D721Med (cell line): Measurements from ENCODE around the gene MPZL1.
A peak's percentile ranks its signal among the peaks of the same experiment; 100 is the strongest.

Source experiments
- DNase-seq: peaks from one replicate; pipeline ENCODE4 v3.0.0; 2011; ENCODE audit warnings: low spot score; ENCODE audit not compliant: insufficient read length
- FAIRE-seq: peaks from 2 replicates; lab custom pipeline; 2011; peaks lifted over from hg19 to GRCh38; lab: Jason Lieb, UNC
- CTCF ChIP-seq: IDR thresholded peaks from 2 replicates; pipeline ENCODE4 v1.5.1; 2012; ENCODE audit warnings: mild to moderate bottlenecking, control low read depth; ENCODE audit not compliant: insufficient read depth; ENCODE audit errors: missing control alignments

Gene MPZL1

GRCh38 chr1:167766538-167766937 lies 44.8 kb downstream of the MPZL1 start:
- TF ChIP-seq CTCF = no peak
- peak; percentile 89 for FAIRE-seq
- no peak for DNase-seq

GRCh38 chr1:167767761-167768160 lies 46.0 kb downstream of the MPZL1 start:
- FAIRE-seq = no peak
- TF ChIP-seq CTCF = no peak
- DNase-seq = no peak

- FAIRE-seq (no peak), DNase-seq (no peak)
- no peak for TF ChIP-seq CTCF
Observed at GRCh38 chr1:167770127-167770526, 48.3 kb downstream of the MPZL1 start.

GRCh38 chr1:167772436-167772835 lies 50.7 kb downstream of the MPZL1 start:
- TF ChIP-seq CTCF = no peak
- FAIRE-seq (no peak), DNase-seq (no peak)

- DNase-seq (peak; percentile 41), FAIRE-seq (peak; percentile 76)
- TF ChIP-seq CTCF = no peak
Observed at GRCh38 chr1:167773516-167773915, 51.7 kb downstream of the MPZL1 start.

GRCh38 chr1:167774710-167775109 lies 52.9 kb downstream of the MPZL1 start:
- FAIRE-seq (peak; percentile 25), DNase-seq (no peak)
- TF ChIP-seq CTCF = no peak

GRCh38 chr1:167775178-167775577 lies 53.4 kb downstream of the MPZL1 start:
- DNase-seq (no peak), FAIRE-seq (no peak)
- no peak for TF ChIP-seq CTCF
